ENCODE data around the gene ABHD14A.
A peak's percentile ranks its signal among the peaks of the same experiment; 100 is the strongest.

Gene ABHD14A

GRCh38 chr3:51947215-51947900 is 27.5 kb upstream of the ABHD14A start:
- Histone ChIP-seq H2AK5ac (ENCODE audit: low read length, severe bottlenecking) (no peak overlapping the region), H4K91ac (ENCODE audit: low read length) (no peak overlapping the region), H2AFZ (ENCODE audit: low read depth, low read length) (no peak overlapping the region), H3K4me1 (ENCODE audit: control insufficient read depth, insufficient read depth, low read depth, low read length) (peaks cover 14% of the 10 kb centered on the region), H3K4me3 (ENCODE audit: insufficient read depth in 1 of 2, low read depth in 1 of 2, low read length in 2 of 2) (no peak overlapping the region), H3K4me2 (ENCODE audit: low read length, poor library complexity, severe bottlenecking) (no peak overlapping the region), H3K23ac (ENCODE audit: low read length in 2 of 2) (no peak overlapping the region), H2BK12ac (ENCODE audit: low read length in 2 of 2) (no peak overlapping the region), H3K4ac (ENCODE audit: low read depth in 1 of 2, low read length in 2 of 2) (no peak overlapping the region), H4K8ac (ENCODE audit: low read length) (no peak overlapping the region), H2BK5ac (ENCODE audit: low read depth, low read length, poor library complexity, severe bottlenecking) (no peak overlapping the region), H3K9me3 (ENCODE audit: control insufficient read depth, low read length) (no peaks in the 10 kb centered on the region), H3K36me3 (ENCODE audit: control insufficient read depth in 1 of 2, insufficient read depth in 2 of 2, low read depth in 1 of 2, low read length in 2 of 2) (peaks cover 47 to 72% of the 10 kb centered on the region in 2 experiments), H2BK15ac (ENCODE audit: low read depth, poor library complexity, severe bottlenecking) (no peak overlapping the region), H3K18ac (ENCODE audit: low read depth in 1 of 2, low read length in 2 of 2) (no peak overlapping the region), H3K79me1 (replicated peaks; ENCODE audit: low read length, poor library complexity, severe bottlenecking) (peaks cover 1% of the 10 kb centered on the region), H3K27me3 (ENCODE audit: control insufficient read depth in 1 of 2, insufficient read depth in 1 of 2, low read length in 2 of 2) (no peaks in the 10 kb centered on the region), H3K14ac (ENCODE audit: low read length in 2 of 2) (no peak overlapping the region), H2BK120ac (ENCODE audit: low read depth, low read length) (no peak overlapping the region), H3K27ac (ENCODE audit: low read length, poor library complexity, severe bottlenecking) (no peak overlapping the region), H3K9ac (ENCODE audit: low read length) (no peak overlapping the region)
- WGBS: 81% methylated on average over 13 of the region's 13 CpGs
- DNase-seq: no peak

DNA sequence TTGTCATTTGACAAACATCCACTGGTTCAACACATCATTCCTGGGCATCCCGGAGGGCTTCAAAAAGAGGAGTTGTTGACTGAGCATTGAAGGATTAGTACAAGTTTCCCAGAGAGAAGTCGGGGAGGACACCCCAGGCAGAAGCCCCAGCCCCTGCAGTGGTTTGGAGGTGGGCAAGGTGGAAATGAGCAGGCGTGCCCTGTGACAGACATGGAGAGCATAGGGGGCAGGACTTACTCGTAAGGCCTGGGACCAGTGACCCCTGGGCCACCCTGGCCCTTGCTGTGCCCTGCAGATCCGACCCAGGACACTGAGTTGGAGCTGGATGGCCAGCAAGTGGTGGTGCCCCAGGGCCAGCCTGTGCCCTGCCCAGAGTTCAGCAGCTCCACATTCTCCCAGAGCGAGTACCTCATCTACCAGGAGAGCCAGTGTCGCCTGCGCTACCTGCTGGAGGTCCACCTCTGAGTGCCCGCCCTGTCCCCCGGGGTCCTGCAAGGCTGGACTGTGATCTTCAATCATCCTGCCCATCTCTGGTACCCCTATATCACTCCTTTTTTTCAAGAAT is 26.8 kb upstream of the ABHD14A start:
- H2AFZ ChIP-seq (ENCODE audit: low read depth, low read length): no peak overlapping the region
- H2BK5ac ChIP-seq (ENCODE audit: low read depth, low read length, poor library complexity, severe bottlenecking): no peak overlapping the region
- no peak overlapping the region for H3K14ac ChIP-seq (ENCODE audit: low read length in 2 of 2)
- no peaks in the 10 kb centered on the region for H3K9me3 ChIP-seq (ENCODE audit: control insufficient read depth, low read length)
- H3K4me1 ChIP-seq (ENCODE audit: control insufficient read depth, insufficient read depth, low read depth, low read length): peaks cover 7% of the 10 kb centered on the region
- H4K91ac ChIP-seq (ENCODE audit: low read length): no peak overlapping the region
- no peak overlapping the region for H2BK15ac ChIP-seq (ENCODE audit: low read depth, poor library complexity, severe bottlenecking)
- no peak for DNase-seq
- H2AK5ac ChIP-seq (ENCODE audit: low read length, severe bottlenecking): no peak overlapping the region
- no peak overlapping the region for H3K27ac ChIP-seq (ENCODE audit: low read length, poor library complexity, severe bottlenecking)
- H3K36me3 ChIP-seq (ENCODE audit: control insufficient read depth in 1 of 2, insufficient read depth in 2 of 2, low read depth in 1 of 2, low read length in 2 of 2): peaks cover 47 to 72% of the 10 kb centered on the region in 2 experiments
- H3K9ac ChIP-seq (ENCODE audit: low read length): no peak overlapping the region
- no peak overlapping the region for H3K4me3 ChIP-seq (ENCODE audit: insufficient read depth in 1 of 2, low read depth in 1 of 2, low read length in 2 of 2)
- H3K18ac ChIP-seq (ENCODE audit: low read depth in 1 of 2, low read length in 2 of 2): no peak overlapping the region
- no peak overlapping the region for H3K4ac ChIP-seq (ENCODE audit: low read depth in 1 of 2, low read length in 2 of 2)
- peaks cover 1% of the 10 kb centered on the region for H3K79me1 ChIP-seq (replicated peaks; ENCODE audit: low read length, poor library complexity, severe bottlenecking)
- WGBS: 86% methylated on average over 10 of the region's 10 CpGs
- no peak overlapping the region for H2BK12ac ChIP-seq (ENCODE audit: low read length in 2 of 2)
- no peak overlapping the region for H2BK120ac ChIP-seq (ENCODE audit: low read depth, low read length)
- H3K4me2 ChIP-seq (ENCODE audit: low read length, poor library complexity, severe bottlenecking): no peak overlapping the region
- no peak overlapping the region for H4K8ac ChIP-seq (ENCODE audit: low read length)
- no peaks in the 10 kb centered on the region for H3K27me3 ChIP-seq (ENCODE audit: control insufficient read depth in 1 of 2, insufficient read depth in 1 of 2, low read length in 2 of 2)
- peak overlapping the region in 1 of 2 experiments; percentile 50 for H3K23ac ChIP-seq (ENCODE audit: low read length in 2 of 2)

DNA sequence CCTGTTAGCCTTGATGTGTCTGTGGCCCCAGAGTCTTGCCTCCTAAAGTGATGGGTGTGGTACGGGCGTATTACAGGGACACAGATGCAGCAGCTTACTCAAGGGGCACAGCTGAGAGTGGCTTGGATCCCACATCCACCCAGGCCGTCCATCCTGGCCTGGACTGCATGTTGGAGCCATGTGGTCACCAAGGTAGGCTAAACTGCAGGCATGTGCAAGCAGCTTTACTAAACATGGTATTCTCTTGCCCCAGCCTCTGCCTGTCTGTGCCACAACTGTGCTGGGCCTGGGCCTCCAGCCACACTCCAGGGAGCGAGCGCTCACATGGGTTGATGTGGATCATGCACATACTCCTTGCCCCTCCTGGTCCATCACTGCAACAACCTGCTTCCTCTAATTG is 25.7 kb upstream of the ABHD14A start:
- Histone ChIP-seq H3K27me3 (ENCODE audit: control insufficient read depth in 1 of 2, insufficient read depth in 1 of 2, low read length in 2 of 2) (peaks cover 0 to 3% of the 10 kb centered on the region in 2 experiments), H2AFZ (ENCODE audit: low read depth, low read length) (no peak overlapping the region), H4K8ac (ENCODE audit: low read length) (no peak overlapping the region), H3K4me3 (ENCODE audit: insufficient read depth in 1 of 2, low read depth in 1 of 2, low read length in 2 of 2) (no peak overlapping the region), H2BK12ac (ENCODE audit: low read length in 2 of 2) (no peak overlapping the region), H2BK5ac (ENCODE audit: low read depth, low read length, poor library complexity, severe bottlenecking) (no peak overlapping the region), H3K79me1 (replicated peaks; ENCODE audit: low read length, poor library complexity, severe bottlenecking) (no peaks in the 10 kb centered on the region), H3K18ac (ENCODE audit: low read depth in 1 of 2, low read length in 2 of 2) (no peak overlapping the region), H3K9me3 (ENCODE audit: control insufficient read depth, low read length) (no peaks in the 10 kb centered on the region), H3K27ac (ENCODE audit: low read length, poor library complexity, severe bottlenecking) (no peak overlapping the region), H2BK15ac (ENCODE audit: low read depth, poor library complexity, severe bottlenecking) (no peak overlapping the region), H3K14ac (ENCODE audit: low read length in 2 of 2) (peak overlapping the region in 1 of 2 experiments; percentile 39), H4K91ac (ENCODE audit: low read length) (peak overlapping the region; percentile 4), H2AK5ac (ENCODE audit: low read length, severe bottlenecking) (no peak overlapping the region), H3K4me2 (ENCODE audit: low read length, poor library complexity, severe bottlenecking) (no peak overlapping the region), H3K4ac (ENCODE audit: low read depth in 1 of 2, low read length in 2 of 2) (no peak overlapping the region), H2BK120ac (ENCODE audit: low read depth, low read length) (no peak overlapping the region), H3K4me1 (ENCODE audit: control insufficient read depth, insufficient read depth, low read depth, low read length) (peaks cover 4% of the 10 kb centered on the region), H3K36me3 (ENCODE audit: control insufficient read depth in 1 of 2, insufficient read depth in 2 of 2, low read depth in 1 of 2, low read length in 2 of 2) (peaks cover 39 to 70% of the 10 kb centered on the region in 2 experiments), H3K23ac (ENCODE audit: low read length in 2 of 2) (no peak overlapping the region), H3K9ac (ENCODE audit: low read length) (no peak overlapping the region)
- DNase-seq: no peak
- 93% methylated on average over 5 of the region's 5 CpGs for WGBS

DNA sequence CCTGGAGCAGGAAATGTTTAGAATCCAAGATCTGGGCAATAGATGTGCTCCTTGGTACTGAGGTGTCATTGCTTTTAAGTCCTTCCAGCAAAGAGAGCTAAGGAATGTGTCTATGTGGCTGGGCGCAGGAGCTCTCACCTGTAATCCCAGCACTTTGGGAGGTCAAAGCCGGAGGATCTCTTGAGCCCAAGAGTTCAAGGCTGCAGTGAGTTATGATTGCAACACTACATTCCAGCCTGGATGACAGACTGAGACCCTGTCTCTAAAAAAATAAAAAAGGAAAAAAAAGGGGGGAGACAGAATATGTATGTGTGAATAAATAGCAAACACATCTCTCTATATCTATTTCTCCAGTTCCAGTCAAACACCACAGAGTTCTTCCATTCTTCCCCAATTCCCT is 24.0 kb upstream of the ABHD14A start:
- Histone ChIP-seq H3K18ac (ENCODE audit: low read depth in 1 of 2, low read length in 2 of 2) (no peak overlapping the region), H3K9ac (ENCODE audit: low read length) (no peak overlapping the region), H3K23ac (ENCODE audit: low read length in 2 of 2) (no peak overlapping the region), H3K9me3 (ENCODE audit: control insufficient read depth, low read length) (no peaks in the 10 kb centered on the region), H3K4me1 (ENCODE audit: control insufficient read depth, insufficient read depth, low read depth, low read length) (peaks cover 9% of the 10 kb centered on the region), H3K79me1 (replicated peaks; ENCODE audit: low read length, poor library complexity, severe bottlenecking) (no peaks in the 10 kb centered on the region), H3K36me3 (ENCODE audit: control insufficient read depth in 1 of 2, insufficient read depth in 2 of 2, low read depth in 1 of 2, low read length in 2 of 2) (peaks cover 22 to 52% of the 10 kb centered on the region in 2 experiments), H3K27me3 (ENCODE audit: control insufficient read depth in 1 of 2, insufficient read depth in 1 of 2, low read length in 2 of 2) (peaks cover 4 to 13% of the 10 kb centered on the region in 2 experiments), H2AFZ (ENCODE audit: low read depth, low read length) (no peak overlapping the region), H2BK120ac (ENCODE audit: low read depth, low read length) (no peak overlapping the region), H2AK5ac (ENCODE audit: low read length, severe bottlenecking) (no peak overlapping the region), H4K8ac (ENCODE audit: low read length) (no peak overlapping the region), H3K4ac (ENCODE audit: low read depth in 1 of 2, low read length in 2 of 2) (no peak overlapping the region), H4K91ac (ENCODE audit: low read length) (no peak overlapping the region), H3K4me3 (ENCODE audit: insufficient read depth in 1 of 2, low read depth in 1 of 2, low read length in 2 of 2) (no peak overlapping the region), H3K14ac (ENCODE audit: low read length in 2 of 2) (no peak overlapping the region), H2BK12ac (ENCODE audit: low read length in 2 of 2) (no peak overlapping the region), H2BK5ac (ENCODE audit: low read depth, low read length, poor library complexity, severe bottlenecking) (no peak overlapping the region), H3K27ac (ENCODE audit: low read length, poor library complexity, severe bottlenecking) (no peak overlapping the region), H3K4me2 (ENCODE audit: low read length, poor library complexity, severe bottlenecking) (no peak overlapping the region), H2BK15ac (ENCODE audit: low read depth, poor library complexity, severe bottlenecking) (no peak overlapping the region)
- no peak for DNase-seq
- 93% methylated on average over 2 of the region's 2 CpGs for WGBS

Data from mesenchymal stem cell (in vitro differentiated cells and primary cell).